Measurements from ENCODE around the gene ANKLE1. TPM values are rescaled to one million over a fixed set of nuclear protein-coding genes. Genes with fewer than 3 reads are reported as not detected.

ANKLE1 gene
- total RNA-seq, 4 donors from 2014 or later: 0.44 to 2.1 (median 0.90) TPM

- no peak for DNase-seq (ENCODE audit: low spot score in 2 of 2)
- TF ChIP-seq EP300 (IDR thresholded peaks at IDR 0.05) (no peak), POLR2A (IDR thresholded peaks at IDR 0.05) (no peak), CTCF (IDR thresholded peaks at IDR 0.05) (no peak)
- Histone ChIP-seq H3K9me3 (no peaks in the 10 kb centered on the region), H3K36me3 (peaks cover 0 to 74% (median 12%) of the 10 kb centered on the region in 3 donors), H3K27me3 (no peaks in the 10 kb centered on the region), H3K27ac (peak overlapping the region in 3 of 4 donors; percentile 45 to 84 (median 72)), H3K4me3 (no peak overlapping the region), H3K4me1 (peaks cover 0 to 69% (median 24%) of the 10 kb centered on the region in 4 donors)
- 71 to 80% methylated on average over 13 to 23 of the region's 28 CpGs for WGBS, 2 donors
Measured at GRCh38 chr19:17324357-17325114, 42.8 kb downstream of the ANKLE1 start.

- Histone ChIP-seq H3K27ac (peak overlapping the region in 1 of 4 donors; percentile 72), H3K4me1 (peaks cover 0 to 70% (median 25%) of the 10 kb centered on the region in 4 donors), H3K36me3 (peaks cover 0 to 74% (median 8%) of the 10 kb centered on the region in 3 donors), H3K9me3 (no peaks in the 10 kb centered on the region), H3K27me3 (no peaks in the 10 kb centered on the region), H3K4me3 (no peak overlapping the region)
- 91 to 96% methylated on average over 18 to 20 of the region's 20 CpGs for WGBS, 2 donors
- DNase-seq (ENCODE audit: low spot score in 2 of 2): no peak
- TF ChIP-seq EP300 (IDR thresholded peaks at IDR 0.05): no peak
- no peak for TF ChIP-seq CTCF (IDR thresholded peaks at IDR 0.05)
- TF ChIP-seq POLR2A (IDR thresholded peaks at IDR 0.05): no peak
Measured at GRCh38 chr19:17325133-17325532, 43.4 kb downstream of the ANKLE1 start.

- Histone ChIP-seq H3K36me3 (peaks cover 0 to 74% (median 0%) of the 10 kb centered on the region in 3 donors), H3K4me1 (peaks cover 0 to 70% (median 25%) of the 10 kb centered on the region in 4 donors), H3K4me3 (no peak overlapping the region), H3K27ac (peak overlapping the region in 2 of 4 donors; percentile 18 to 23), H3K9me3 (no peaks in the 10 kb centered on the region), H3K27me3 (no peaks in the 10 kb centered on the region)
- TF ChIP-seq EP300 (IDR thresholded peaks at IDR 0.05) (peak in 1 of 2 donors; percentile 29), POLR2A (IDR thresholded peaks at IDR 0.05) (no peak)
- DNase-seq (ENCODE audit: low spot score in 2 of 2): peak; percentile 69 to 71
- WGBS, 2 donors: 54 to 62% methylated on average over 17 of the region's 17 CpGs
Measured at GRCh38 chr19:17325881-17326594, 44.3 kb downstream of the ANKLE1 start.

- WGBS, 2 donors: 79 to 80% methylated on average over 11 of the region's 11 CpGs
- H3K36me3 ChIP-seq: peaks cover 0 to 72% (median 0%) of the 10 kb centered on the region in 3 donors
Measured at GRCh38 chr19:17326595-17326966, 44.9 kb downstream of the ANKLE1 start.

More at GRCh38 chr19:17326595-17326966, 44.9 kb downstream of the ANKLE1 start:
- Histone ChIP-seq H3K27ac (peak overlapping the region in 1 of 4 donors; percentile 23), H3K4me3 (no peak overlapping the region), H3K9me3 (no peaks in the 10 kb centered on the region), H3K4me1 (peaks cover 0 to 70% (median 25%) of the 10 kb centered on the region in 4 donors), H3K27me3 (no peaks in the 10 kb centered on the region)
- no peak for DNase-seq (ENCODE audit: low spot score in 2 of 2)
- no peak for TF ChIP-seq EP300 (IDR thresholded peaks at IDR 0.05)
- TF ChIP-seq CTCF (IDR thresholded peaks at IDR 0.05): no peak
- TF ChIP-seq POLR2A (IDR thresholded peaks at IDR 0.05): no peak

Measured in tibial nerve (tissue), 4 donors.